Spleen (tissue), 7 donors: ENCODE data around the gene MEIS2.

ENCODE experiments used
- POLR2A ChIP-seq, 3 donors: fragments of 450-650 bp; IDR thresholded peaks; one replicate each; pipeline ENCODE4 v1.5.1; 2017; ENCODE audit warnings: antibody characterized with exemption in 3 of 3, mild to moderate bottlenecking in 1 of 3
- POLR2AphosphoS5 ChIP-seq, 3 donors: sonication (generic); formaldehyde crosslinking; IDR thresholded peaks; one replicate each; pipeline ENCODE4 v1.5.1; 2017; ENCODE audit warnings: antibody characterized with exemption in 3 of 3
- TF ChIP-seq, protein P1 (sequence below), 11 experiments: fragments of 200-600 bp in 7 of 11; fragments of 450-650 bp in 4 of 11; sonication (generic) in 4 of 11; IDR thresholded peaks in 8 of 11; conservative IDR thresholded peaks in 3 of 11; 1 replicate in 7 of 11; 2 replicates in 4 of 11; pipeline versions ENCODE4 v1.4.0 to v1.8.0; 2016 to 2021; ENCODE audit warnings: antibody characterized with exemption in 11 of 11, inconsistent platforms in 4 of 11, mild to moderate bottlenecking in 1 of 11
- donor health status: DM: no; HTN: no; CAD: no; lungs with moderate emphysema.
- donor health status: DM: no; HTN: no; CAD: no.
- donor health status: DM: no; HTN: no; CAD: no.

DNA sequence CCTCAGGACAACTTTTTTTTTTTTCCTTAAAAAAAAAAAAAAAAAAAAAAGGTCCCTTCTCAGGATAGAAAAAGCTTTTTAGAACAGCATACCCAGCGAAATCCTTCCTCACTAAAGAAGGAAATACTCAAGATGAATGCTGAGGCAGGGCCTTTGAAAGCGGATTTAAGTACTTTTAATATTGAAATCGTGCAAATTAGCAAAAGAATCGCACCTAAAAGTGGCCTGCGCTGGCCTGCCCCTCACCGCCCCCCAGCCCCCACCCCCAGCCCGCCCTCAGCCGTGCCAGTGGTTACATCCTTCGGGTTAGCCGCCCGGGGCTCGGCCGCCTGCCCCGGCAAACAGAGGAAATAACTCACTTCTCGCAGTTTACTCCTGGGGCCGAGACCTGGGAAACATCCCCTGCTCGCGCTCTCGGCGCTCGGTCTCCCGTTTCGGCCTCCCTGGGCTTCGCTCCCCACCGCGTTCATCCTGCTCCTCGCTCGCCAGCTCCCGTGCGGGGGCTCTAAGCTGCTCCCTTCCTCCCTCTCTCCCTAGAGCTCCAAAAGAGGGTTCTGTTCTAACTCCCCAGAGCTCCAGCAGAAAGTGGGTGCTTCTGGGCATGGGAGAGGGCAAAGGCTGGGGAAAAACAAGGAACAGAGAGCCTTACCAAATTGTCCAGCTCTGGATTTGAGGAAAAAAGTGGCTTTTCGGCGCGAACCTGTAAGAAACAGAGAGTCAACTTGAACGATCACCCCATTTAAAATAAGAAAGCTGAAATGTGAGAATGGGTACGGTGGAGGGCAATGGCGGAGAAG lies 5.2 kb downstream of the MEIS2 start:
- TF ChIP-seq, protein P1, sequence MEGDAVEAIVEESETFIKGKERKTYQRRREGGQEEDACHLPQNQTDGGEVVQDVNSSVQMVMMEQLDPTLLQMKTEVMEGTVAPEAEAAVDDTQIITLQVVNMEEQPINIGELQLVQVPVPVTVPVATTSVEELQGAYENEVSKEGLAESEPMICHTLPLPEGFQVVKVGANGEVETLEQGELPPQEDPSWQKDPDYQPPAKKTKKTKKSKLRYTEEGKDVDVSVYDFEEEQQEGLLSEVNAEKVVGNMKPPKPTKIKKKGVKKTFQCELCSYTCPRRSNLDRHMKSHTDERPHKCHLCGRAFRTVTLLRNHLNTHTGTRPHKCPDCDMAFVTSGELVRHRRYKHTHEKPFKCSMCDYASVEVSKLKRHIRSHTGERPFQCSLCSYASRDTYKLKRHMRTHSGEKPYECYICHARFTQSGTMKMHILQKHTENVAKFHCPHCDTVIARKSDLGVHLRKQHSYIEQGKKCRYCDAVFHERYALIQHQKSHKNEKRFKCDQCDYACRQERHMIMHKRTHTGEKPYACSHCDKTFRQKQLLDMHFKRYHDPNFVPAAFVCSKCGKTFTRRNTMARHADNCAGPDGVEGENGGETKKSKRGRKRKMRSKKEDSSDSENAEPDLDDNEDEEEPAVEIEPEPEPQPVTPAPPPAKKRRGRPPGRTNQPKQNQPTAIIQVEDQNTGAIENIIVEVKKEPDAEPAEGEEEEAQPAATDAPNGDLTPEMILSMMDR (IDR thresholded peaks at IDR 0.05 in 8 of 11, conservative IDR thresholded peaks at IDR 0.05 in 3 of 11) = no peak
- TF ChIP-seq POLR2AphosphoS5 (IDR thresholded peaks at IDR 0.05) = no peak
- TF ChIP-seq POLR2A (IDR thresholded peaks at IDR 0.05) = no peak
